Prostate gland (tissue), 2 donors: ENCODE measurements around the gene AKR1D1.

Source experiments
- POLR2A ChIP-seq: fragments of 450-650 bp; IDR thresholded peaks from one replicate; pipeline ENCODE4 v1.6.1; 2016; ENCODE audit warnings: antibody characterized with exemption, mild to moderate bottlenecking
- POLR2AphosphoS5 ChIP-seq: sonication (generic); formaldehyde crosslinking; IDR thresholded peaks from one replicate; pipeline ENCODE4 v1.6.1; 2017; ENCODE audit warnings: antibody characterized with exemption
- TF ChIP-seq, protein P1 (sequence below), 4 experiments: fragments of 200-600 bp in 2 of 4; fragments of 450-650 bp in 2 of 4; sonication (generic) in 2 of 4; IDR thresholded peaks; 1 replicate in 3 of 4; 2 replicates in 1 of 4; pipeline ENCODE4 v1.5.1; 2016 to 2019; ENCODE audit warnings: antibody characterized with exemption in 4 of 4, mild to moderate bottlenecking in 2 of 4, moderate library complexity in 2 of 4

DNA sequence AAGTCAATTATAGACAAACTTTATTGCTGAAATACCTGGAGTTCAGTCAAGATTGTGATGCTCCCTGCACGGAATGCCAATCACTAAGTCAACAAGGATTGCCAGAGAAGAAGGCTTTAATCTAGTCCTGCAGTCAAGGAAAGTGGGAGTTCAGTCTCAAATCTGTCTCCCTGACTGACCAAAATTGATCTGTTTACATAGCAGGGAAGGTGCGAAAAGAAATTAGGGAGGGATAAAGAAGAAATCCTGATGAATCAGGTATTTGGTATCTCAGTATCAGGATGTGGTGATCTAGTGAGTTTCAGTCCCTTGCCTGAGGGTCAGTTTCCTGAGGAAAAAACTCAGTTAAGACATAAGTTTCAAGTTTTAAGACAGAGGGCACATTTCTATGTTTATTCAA lies 2.1 kb upstream of the AKR1D1 start:
- TF ChIP-seq, protein P1, sequence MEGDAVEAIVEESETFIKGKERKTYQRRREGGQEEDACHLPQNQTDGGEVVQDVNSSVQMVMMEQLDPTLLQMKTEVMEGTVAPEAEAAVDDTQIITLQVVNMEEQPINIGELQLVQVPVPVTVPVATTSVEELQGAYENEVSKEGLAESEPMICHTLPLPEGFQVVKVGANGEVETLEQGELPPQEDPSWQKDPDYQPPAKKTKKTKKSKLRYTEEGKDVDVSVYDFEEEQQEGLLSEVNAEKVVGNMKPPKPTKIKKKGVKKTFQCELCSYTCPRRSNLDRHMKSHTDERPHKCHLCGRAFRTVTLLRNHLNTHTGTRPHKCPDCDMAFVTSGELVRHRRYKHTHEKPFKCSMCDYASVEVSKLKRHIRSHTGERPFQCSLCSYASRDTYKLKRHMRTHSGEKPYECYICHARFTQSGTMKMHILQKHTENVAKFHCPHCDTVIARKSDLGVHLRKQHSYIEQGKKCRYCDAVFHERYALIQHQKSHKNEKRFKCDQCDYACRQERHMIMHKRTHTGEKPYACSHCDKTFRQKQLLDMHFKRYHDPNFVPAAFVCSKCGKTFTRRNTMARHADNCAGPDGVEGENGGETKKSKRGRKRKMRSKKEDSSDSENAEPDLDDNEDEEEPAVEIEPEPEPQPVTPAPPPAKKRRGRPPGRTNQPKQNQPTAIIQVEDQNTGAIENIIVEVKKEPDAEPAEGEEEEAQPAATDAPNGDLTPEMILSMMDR (IDR thresholded peaks at IDR 0.05): no peak
- TF ChIP-seq POLR2A (no peak), POLR2AphosphoS5 (no peak)
